Measurements from ENCODE around the gene MLEC. TPM values are rescaled to one million over a fixed set of nuclear protein-coding genes. Genes with fewer than 3 reads are reported as not detected.

MLEC gene
- total RNA-seq, 4 donors from 2014 or later: 122 to 288 (median 187) TPM

DNA sequence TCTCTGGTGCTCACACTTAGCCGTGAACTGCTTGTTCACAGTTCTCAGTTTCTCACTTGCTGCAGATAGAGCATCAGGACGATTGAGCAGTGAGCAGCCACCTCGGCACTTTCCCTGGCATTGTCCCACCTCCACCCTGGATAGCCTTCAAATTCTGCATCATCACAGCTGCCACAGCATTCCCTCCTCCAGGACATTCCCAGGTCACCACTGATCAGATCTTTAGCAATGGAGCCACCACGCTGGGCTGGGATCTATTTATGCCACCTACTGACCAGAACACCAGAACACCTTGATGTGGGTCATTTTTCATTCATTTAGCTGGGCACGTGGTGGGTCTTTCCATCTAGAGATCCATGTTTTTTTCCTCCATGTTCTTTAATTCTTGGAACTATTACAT is 62.3 kb downstream of the MLEC start:
- no peak for TF ChIP-seq POLR2A (IDR thresholded peaks at IDR 0.05)
- TF ChIP-seq, protein P1, sequence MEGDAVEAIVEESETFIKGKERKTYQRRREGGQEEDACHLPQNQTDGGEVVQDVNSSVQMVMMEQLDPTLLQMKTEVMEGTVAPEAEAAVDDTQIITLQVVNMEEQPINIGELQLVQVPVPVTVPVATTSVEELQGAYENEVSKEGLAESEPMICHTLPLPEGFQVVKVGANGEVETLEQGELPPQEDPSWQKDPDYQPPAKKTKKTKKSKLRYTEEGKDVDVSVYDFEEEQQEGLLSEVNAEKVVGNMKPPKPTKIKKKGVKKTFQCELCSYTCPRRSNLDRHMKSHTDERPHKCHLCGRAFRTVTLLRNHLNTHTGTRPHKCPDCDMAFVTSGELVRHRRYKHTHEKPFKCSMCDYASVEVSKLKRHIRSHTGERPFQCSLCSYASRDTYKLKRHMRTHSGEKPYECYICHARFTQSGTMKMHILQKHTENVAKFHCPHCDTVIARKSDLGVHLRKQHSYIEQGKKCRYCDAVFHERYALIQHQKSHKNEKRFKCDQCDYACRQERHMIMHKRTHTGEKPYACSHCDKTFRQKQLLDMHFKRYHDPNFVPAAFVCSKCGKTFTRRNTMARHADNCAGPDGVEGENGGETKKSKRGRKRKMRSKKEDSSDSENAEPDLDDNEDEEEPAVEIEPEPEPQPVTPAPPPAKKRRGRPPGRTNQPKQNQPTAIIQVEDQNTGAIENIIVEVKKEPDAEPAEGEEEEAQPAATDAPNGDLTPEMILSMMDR (IDR thresholded peaks at IDR 0.05): no peak
- no peaks in the 10 kb centered on the region for H3K4me1 ChIP-seq
- H3K4me3 ChIP-seq (replicated peaks in 1 of 3): no peak overlapping the region
- H3K9me3 ChIP-seq: no peaks in the 10 kb centered on the region
- WGBS, 2 donors: 85 to 88% methylated on average over 5 of the region's 5 CpGs
- no peak for DNase-seq
- intact Hi-C loops (cut with DNase I): no loop called here
- no peaks in the 10 kb centered on the region for H3K36me3 ChIP-seq
- H3K27ac ChIP-seq: no peak overlapping the region
- no peaks in the 10 kb centered on the region for H3K27me3 ChIP-seq

DNA sequence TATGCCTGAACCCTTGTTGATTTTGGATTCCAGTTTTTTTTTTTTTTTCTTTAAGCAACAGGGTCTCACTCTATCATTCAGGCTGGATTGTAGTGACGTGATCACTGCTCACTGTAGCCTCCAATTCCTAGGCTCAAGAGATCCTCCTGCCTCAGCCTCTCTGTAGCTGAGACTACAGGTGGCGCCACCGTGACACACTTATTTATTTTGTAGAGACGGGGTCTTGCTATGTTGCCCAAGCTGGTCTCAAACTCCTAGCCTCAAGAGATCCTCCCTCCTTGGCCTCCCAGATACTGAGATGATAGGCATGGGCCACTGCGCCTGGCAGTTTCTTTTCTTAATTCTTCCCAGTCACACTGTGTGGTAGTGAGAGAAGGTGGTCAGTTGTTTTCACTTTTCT is 63.9 kb downstream of the MLEC start:
- TF ChIP-seq, protein P1 (IDR thresholded peaks at IDR 0.05): no peak
- TF ChIP-seq POLR2A (IDR thresholded peaks at IDR 0.05): no peak
- H3K27me3 ChIP-seq: no peaks in the 10 kb centered on the region
- intact Hi-C loops (cut with DNase I): no loop called here

DNA sequence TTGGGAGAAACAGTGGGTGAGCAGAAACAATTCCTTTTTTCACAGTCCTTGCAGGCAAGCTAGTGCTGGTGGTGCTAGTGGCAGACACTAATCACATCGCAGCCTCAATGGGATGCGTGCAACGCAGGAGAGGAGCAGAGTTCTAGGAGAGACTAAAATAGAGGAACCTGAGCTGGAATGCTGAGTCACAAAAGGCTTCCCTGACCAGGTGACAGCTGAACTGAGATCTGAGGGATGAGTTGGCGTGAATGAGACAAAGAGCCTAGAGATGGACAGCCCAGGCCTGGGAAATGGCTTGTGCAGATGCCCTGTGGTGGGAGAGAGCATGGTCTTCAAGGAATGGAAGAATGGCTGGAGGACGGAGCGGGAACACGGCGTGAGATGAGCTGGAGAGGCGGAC is 64.4 kb downstream of the MLEC start:
- DNase-seq: no peak
- Histone ChIP-seq H3K9me3 (no peaks in the 10 kb centered on the region), H3K27ac (no peak overlapping the region), H3K36me3 (no peaks in the 10 kb centered on the region), H3K4me3 (replicated peaks in 1 of 3) (no peak overlapping the region), H3K4me1 (no peaks in the 10 kb centered on the region), H3K27me3 (no peaks in the 10 kb centered on the region)
- intact Hi-C loops (cut with DNase I): no loop called here
- TF ChIP-seq, protein P1 (IDR thresholded peaks at IDR 0.05): no peak
- 96% methylated on average over 9 of the region's 9 CpGs for WGBS, 2 donors

More for the DNA sequence above, 63.9 kb downstream of the MLEC start:
- Histone ChIP-seq H3K9me3 (no peaks in the 10 kb centered on the region), H3K27ac (no peak overlapping the region), H3K4me1 (no peaks in the 10 kb centered on the region), H3K36me3 (no peaks in the 10 kb centered on the region), H3K4me3 (replicated peaks in 1 of 3) (no peak overlapping the region)
- WGBS, 2 donors: 95 to 97% methylated on average over 5 of the region's 5 CpGs
- DNase-seq: no peak

Other genes with a start within 250 kb of the MLEC start
- gene COX6A1, start 249.0 kb upstream of the MLEC start, total RNA-seq: 1,000 to 10,000 TPM in 1 of 4 donors, 100 to 1,000 TPM in 3; 511 to 1,033 (median 687) TPM
- 10 to 100 TPM in 2 of 4 donors, 1 to 10 TPM in 2; 8.1 to 15.2 (median 12.2) TPM for gene TRIAP1, start 240.8 kb upstream of the MLEC start, total RNA-seq
- gene GATC, start 240.7 kb upstream of the MLEC start, total RNA-seq: 10 to 100 TPM; 32.4 to 38.4 (median 36.6) TPM
- 100 to 1,000 TPM in 1 of 4 donors, 10 to 100 TPM in 3; 64.5 to 107 (median 79.9) TPM for gene SRSF9, start 217.4 kb upstream of the MLEC start, total RNA-seq
- 100 to 1,000 TPM; 128 to 265 (median 232) TPM for gene DYNLL1, start 191.0 kb upstream of the MLEC start, total RNA-seq
- 10 to 100 TPM; 17.9 to 33.3 (median 32.8) TPM for gene COQ5, start 158.0 kb upstream of the MLEC start, total RNA-seq
- gene RNF10, start 152.8 kb upstream of the MLEC start, total RNA-seq: 100 to 1,000 TPM in 3 of 4 donors, 10 to 100 TPM in 1; 62.5 to 159 (median 127) TPM
- gene POP5, start 105.7 kb upstream of the MLEC start, total RNA-seq: 10 to 100 TPM; 27.9 to 72.0 (median 38.5) TPM
- 1 to 10 TPM in 1 of 4 donors, under 1 TPM in 1, not detected in 2; 0.33 to 1.4 TPM for gene CABP1, start 46.5 kb upstream of the MLEC start, total RNA-seq
- gene UNC119B, start 23.3 kb downstream of the MLEC start, total RNA-seq: 10 to 100 TPM; 44.1 to 65.3 (median 61.6) TPM
- 10 to 100 TPM; 40.8 to 85.9 (median 65.1) TPM for gene ACADS, start 38.7 kb downstream of the MLEC start, total RNA-seq
- 10 to 100 TPM; 25.7 to 37.5 (median 34.7) TPM for gene SPPL3, start 217.2 kb downstream of the MLEC start, total RNA-seq